ENCODE data around the gene MAP4K5. TPM values are rescaled to one million over a fixed set of nuclear protein-coding genes. Genes with fewer than 3 reads are reported as not detected.
A peak's percentile ranks its signal among the peaks of the same experiment; 100 is the strongest.
"Not testable (repeated sequence)": the region's sequence is repeated elsewhere in the genome, so short reads cannot be mapped to it uniquely, and the experiment has no call there.

Gene MAP4K5
- total and polyA plus RNA-seq, 4 donors, result 7.7 to 47.1 (median 19.3) TPM

DNA sequence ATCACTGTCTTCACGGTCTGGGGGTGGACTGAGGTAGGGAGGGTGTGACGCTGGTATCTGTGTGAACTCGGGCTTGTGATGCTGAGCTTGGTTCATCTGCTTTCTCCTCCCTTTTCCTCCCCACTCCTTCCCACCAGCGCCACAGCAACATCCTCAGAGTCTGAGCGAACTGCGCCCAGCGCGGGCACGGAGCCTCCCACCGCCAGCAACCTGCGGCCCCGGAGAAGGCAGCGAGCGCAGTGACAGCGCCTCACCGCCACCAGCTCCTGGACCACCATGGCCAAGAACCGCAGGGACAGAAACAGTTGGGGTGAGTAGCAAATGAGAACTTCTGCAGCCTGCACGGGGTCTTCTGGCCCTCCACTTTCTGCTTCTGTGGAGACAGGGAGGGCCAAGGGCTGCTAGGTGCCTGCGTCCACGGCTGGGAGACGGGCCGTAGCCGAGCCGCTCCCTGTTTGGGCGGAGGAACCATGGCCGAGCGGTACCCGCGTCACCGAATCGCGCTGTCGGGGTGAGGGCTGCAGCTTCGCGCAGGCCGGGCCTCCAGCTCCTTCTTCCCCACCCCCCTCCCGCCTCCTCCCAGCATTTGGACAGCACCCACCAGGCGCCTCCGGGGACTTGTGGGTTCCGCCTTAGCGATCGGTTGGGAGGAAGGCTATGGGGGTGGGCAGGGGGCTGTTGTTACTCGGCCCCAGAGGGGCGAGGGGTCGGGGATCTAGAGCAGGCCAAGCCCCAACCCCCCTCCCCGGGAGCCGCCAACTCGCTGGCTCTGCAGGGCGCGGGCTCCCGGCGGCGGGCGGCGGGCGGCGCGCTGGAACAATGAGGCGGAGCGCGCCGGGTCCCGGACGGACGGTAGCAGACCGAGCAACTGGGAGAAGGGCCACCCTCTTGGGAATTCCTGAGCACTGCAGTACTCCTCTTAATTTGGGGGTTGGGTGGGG lies 27.9 kb upstream of the MAP4K5 start, which contains the start of gene ATL1:
TSS of gene ATL1 (plus strand) at position 156 of the 941 bp plus-strand sequence. CDS start at position 277, 121 bp downstream.
- WGBS, result 2% methylated on average over 66 of the region's 66 CpGs
- peak within 1 kb of the TSS; percentile 54 to 67 (median 62) for H3K4me3 ChIP-seq (ENCODE audit: low read depth in 1 of 3, low read length in 3 of 3)
- TF ChIP-seq, protein P1, sequence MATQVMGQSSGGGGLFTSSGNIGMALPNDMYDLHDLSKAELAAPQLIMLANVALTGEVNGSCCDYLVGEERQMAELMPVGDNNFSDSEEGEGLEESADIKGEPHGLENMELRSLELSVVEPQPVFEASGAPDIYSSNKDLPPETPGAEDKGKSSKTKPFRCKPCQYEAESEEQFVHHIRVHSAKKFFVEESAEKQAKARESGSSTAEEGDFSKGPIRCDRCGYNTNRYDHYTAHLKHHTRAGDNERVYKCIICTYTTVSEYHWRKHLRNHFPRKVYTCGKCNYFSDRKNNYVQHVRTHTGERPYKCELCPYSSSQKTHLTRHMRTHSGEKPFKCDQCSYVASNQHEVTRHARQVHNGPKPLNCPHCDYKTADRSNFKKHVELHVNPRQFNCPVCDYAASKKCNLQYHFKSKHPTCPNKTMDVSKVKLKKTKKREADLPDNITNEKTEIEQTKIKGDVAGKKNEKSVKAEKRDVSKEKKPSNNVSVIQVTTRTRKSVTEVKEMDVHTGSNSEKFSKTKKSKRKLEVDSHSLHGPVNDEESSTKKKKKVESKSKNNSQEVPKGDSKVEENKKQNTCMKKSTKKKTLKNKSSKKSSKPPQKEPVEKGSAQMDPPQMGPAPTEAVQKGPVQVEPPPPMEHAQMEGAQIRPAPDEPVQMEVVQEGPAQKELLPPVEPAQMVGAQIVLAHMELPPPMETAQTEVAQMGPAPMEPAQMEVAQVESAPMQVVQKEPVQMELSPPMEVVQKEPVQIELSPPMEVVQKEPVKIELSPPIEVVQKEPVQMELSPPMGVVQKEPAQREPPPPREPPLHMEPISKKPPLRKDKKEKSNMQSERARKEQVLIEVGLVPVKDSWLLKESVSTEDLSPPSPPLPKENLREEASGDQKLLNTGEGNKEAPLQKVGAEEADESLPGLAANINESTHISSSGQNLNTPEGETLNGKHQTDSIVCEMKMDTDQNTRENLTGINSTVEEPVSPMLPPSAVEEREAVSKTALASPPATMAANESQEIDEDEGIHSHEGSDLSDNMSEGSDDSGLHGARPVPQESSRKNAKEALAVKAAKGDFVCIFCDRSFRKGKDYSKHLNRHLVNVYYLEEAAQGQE (IDR thresholded peaks at IDR 0.05), result peak; percentile 95
- TF ChIP-seq TAF1 (conservative IDR thresholded peaks at IDR 0.05) (no peak), SP1 (IDR thresholded peaks at IDR 0.05) (no peak)

DNA sequence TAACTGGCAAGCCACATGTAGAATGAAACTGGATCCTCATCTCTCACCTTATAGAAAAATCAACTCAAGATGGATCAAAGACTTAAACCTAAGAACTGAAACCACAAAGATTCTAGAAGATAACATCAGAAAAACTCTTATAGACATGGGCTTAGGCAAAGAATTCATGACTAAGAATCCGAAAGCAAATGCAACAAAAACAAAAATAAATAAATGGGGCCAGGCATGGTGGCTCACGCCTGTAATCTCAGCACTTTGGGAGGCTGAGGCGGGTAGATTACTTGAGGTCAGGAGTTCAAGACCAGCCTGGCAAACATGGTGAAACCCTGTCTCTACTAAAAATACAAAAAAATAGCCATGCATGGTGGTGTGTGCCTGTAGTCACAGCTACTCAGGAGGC lies 20.4 kb upstream of the MAP4K5 start:
- DNase-seq (ENCODE audit: low spot score); H3K9ac ChIP-seq (ENCODE audit: low read depth in 1 of 2, low read length in 2 of 2); H3K27me3 ChIP-seq (ENCODE audit: control insufficient read depth in 4 of 4, insufficient read depth in 4 of 4, low read length in 3 of 4); H3K27ac ChIP-seq (ENCODE audit: low read depth in 1 of 2, low read length in 2 of 2); H3K4me1 ChIP-seq (ENCODE audit: control insufficient read depth in 4 of 4, insufficient read depth in 4 of 4, low read length in 3 of 4); H3K36me3 ChIP-seq (ENCODE audit: control insufficient read depth in 4 of 4, insufficient read depth in 3 of 4, low read depth in 1 of 4, low read length in 3 of 4); H3K9me3 ChIP-seq (ENCODE audit: control insufficient read depth in 4 of 4, low read length in 3 of 4); H3K4me3 ChIP-seq (ENCODE audit: low read depth in 1 of 3, low read length in 3 of 3): not testable (repeated sequence)
- WGBS, result 77% methylated on average over 3 of the region's 3 CpGs

More for the DNA sequence above, 27.9 kb upstream of the MAP4K5 start, which contains the start of gene ATL1:
- Histone ChIP-seq H3K9ac (ENCODE audit: low read depth in 1 of 2, low read length in 2 of 2) (no peak within 1 kb of the TSS), H3K36me3 (ENCODE audit: control insufficient read depth in 4 of 4, insufficient read depth in 3 of 4, low read depth in 1 of 4, low read length in 3 of 4) (no peaks in the 10 kb centered on the region), H3K27me3 (ENCODE audit: control insufficient read depth in 4 of 4, insufficient read depth in 4 of 4, low read length in 3 of 4) (peaks cover 0 to 13% (median 2%) of the 10 kb centered on the region in 4 donors), H3K27ac (ENCODE audit: low read depth in 1 of 2, low read length in 2 of 2) (peak within 1 kb of the TSS in 1 of 2 donors; percentile 31), H3K9me3 (ENCODE audit: control insufficient read depth in 4 of 4, low read length in 3 of 4) (no peaks in the 10 kb centered on the region), H3K4me1 (ENCODE audit: control insufficient read depth in 4 of 4, insufficient read depth in 4 of 4, low read length in 3 of 4) (peaks cover 6 to 15% (median 9%) of the 10 kb centered on the region in 4 donors)
- peak; percentile 57 for DNase-seq (ENCODE audit: low spot score)

DNA sequence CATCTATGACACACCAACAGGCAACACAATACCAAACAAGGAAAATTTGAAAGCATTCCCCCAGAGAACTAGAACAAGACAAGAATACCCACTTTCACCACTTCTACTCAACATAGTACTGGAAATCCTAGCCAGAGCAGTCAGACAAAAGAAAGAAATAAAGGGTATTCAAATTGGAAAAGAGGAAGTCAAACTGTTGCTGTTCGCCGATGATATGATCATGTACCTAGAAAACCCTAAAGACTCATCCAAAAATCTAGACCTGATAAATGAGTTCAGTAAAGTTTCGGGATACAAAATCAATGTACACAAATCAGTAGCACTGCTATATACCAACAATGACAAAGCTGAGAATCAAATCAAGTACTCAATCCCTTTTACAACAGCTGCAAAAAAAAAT lies 19.5 kb upstream of the MAP4K5 start:
- no peak overlapping the region for H3K4me3 ChIP-seq (ENCODE audit: low read depth in 1 of 3, low read length in 3 of 3)
- H3K36me3 ChIP-seq (ENCODE audit: control insufficient read depth in 4 of 4, insufficient read depth in 3 of 4, low read depth in 1 of 4, low read length in 3 of 4), result no peaks in the 10 kb centered on the region
- 65% methylated on average over 3 of the region's 3 CpGs for WGBS
- no peaks in the 10 kb centered on the region for H3K27me3 ChIP-seq (ENCODE audit: control insufficient read depth in 4 of 4, insufficient read depth in 4 of 4, low read length in 3 of 4)
- no peaks in the 10 kb centered on the region for H3K9me3 ChIP-seq (ENCODE audit: control insufficient read depth in 4 of 4, low read length in 3 of 4)
- no peak overlapping the region for H3K27ac ChIP-seq (ENCODE audit: low read depth in 1 of 2, low read length in 2 of 2)
- no peak for DNase-seq (ENCODE audit: low spot score)
- TF ChIP-seq, protein P2, sequence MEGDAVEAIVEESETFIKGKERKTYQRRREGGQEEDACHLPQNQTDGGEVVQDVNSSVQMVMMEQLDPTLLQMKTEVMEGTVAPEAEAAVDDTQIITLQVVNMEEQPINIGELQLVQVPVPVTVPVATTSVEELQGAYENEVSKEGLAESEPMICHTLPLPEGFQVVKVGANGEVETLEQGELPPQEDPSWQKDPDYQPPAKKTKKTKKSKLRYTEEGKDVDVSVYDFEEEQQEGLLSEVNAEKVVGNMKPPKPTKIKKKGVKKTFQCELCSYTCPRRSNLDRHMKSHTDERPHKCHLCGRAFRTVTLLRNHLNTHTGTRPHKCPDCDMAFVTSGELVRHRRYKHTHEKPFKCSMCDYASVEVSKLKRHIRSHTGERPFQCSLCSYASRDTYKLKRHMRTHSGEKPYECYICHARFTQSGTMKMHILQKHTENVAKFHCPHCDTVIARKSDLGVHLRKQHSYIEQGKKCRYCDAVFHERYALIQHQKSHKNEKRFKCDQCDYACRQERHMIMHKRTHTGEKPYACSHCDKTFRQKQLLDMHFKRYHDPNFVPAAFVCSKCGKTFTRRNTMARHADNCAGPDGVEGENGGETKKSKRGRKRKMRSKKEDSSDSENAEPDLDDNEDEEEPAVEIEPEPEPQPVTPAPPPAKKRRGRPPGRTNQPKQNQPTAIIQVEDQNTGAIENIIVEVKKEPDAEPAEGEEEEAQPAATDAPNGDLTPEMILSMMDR (IDR thresholded peaks at IDR 0.05; ENCODE audit: low read depth, low read length, missing input control), result no peak
- TF ChIP-seq GABPA (IDR thresholded peaks at IDR 0.05 in 1 of 2, conservative IDR thresholded peaks at IDR 0.05 in 1 of 2) (no peak), RAD21 (IDR thresholded peaks at IDR 0.05) (no peak), EGR1 (IDR thresholded peaks at IDR 0.05; ENCODE audit: low read depth in 2 of 2) (no peak), HNF4G (IDR thresholded peaks at IDR 0.05) (no peak), FOXA1 (IDR thresholded peaks at IDR 0.05) (no peak), RXRA (IDR thresholded peaks at IDR 0.05) (no peak), FOXA2 (IDR thresholded peaks at IDR 0.05) (no peak)
- TF ChIP-seq, protein P3, sequence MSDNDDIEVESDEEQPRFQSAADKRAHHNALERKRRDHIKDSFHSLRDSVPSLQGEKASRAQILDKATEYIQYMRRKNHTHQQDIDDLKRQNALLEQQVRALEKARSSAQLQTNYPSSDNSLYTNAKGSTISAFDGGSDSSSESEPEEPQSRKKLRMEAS (IDR thresholded peaks at IDR 0.05), result no peak
- no peak overlapping the region for H3K9ac ChIP-seq (ENCODE audit: low read depth in 1 of 2, low read length in 2 of 2)
- H3K4me1 ChIP-seq (ENCODE audit: control insufficient read depth in 4 of 4, insufficient read depth in 4 of 4, low read length in 3 of 4), result no peaks in the 10 kb centered on the region

All from liver (tissue), 9 donors.